CD14-positive monocyte (primary cell): Measurements from ENCODE around the gene CROT. TPM values are rescaled to one million over a fixed set of nuclear protein-coding genes. Genes with fewer than 3 reads are reported as not detected.

Source experiments
- DNase-seq, 3 donors: peaks; one replicate each; pipeline ENCODE4 v3.0.0-alpha.2; 2011 to 2022
- H2AFZ ChIP-seq: 2 replicates; pipeline ENCODE4 v1.6.0; 2012; ENCODE audit warnings: mild to moderate bottlenecking, low read depth, low read length, inconsistent platforms; ENCODE audit not compliant: insufficient read depth, poor library complexity, severe bottlenecking
- H3K27ac ChIP-seq, 2 donors: 1 replicate in 1 of 2; 2 replicates in 1 of 2; pipeline ENCODE4 v1.5.1; 2012 to 2013; ENCODE audit warnings: low read length in 2 of 2, control low read depth in 1 of 2, inconsistent platforms in 1 of 2, low read depth in 1 of 2, mild to moderate bottlenecking in 1 of 2
- H3K27me3 ChIP-seq, 2 donors: one replicate each; pipeline versions ENCODE4 v1.6.0 to v1.6.1; 2011 to 2013; ENCODE audit warnings: low read length in 2 of 2; ENCODE audit not compliant: control insufficient read depth in 2 of 2, insufficient read depth in 2 of 2
- H3K36me3 ChIP-seq, 2 donors: replicated peaks in 1 of 2; 1 replicate in 1 of 2; 2 replicates in 1 of 2; pipeline versions ENCODE4 v1.5.1 to v1.6.1; 2012 to 2013; ENCODE audit warnings: low read length in 2 of 2, control low read depth in 1 of 2, inconsistent platforms in 1 of 2, mild to moderate bottlenecking in 1 of 2; ENCODE audit not compliant: insufficient read depth in 2 of 2, control insufficient read depth in 1 of 2
- H3K4me1 ChIP-seq, 2 donors: 1 replicate in 1 of 2; 2 replicates in 1 of 2; pipeline versions ENCODE4 v1.5.1 to v1.6.1; 2012 to 2013; ENCODE audit warnings: low read length in 2 of 2, control low read depth in 1 of 2, inconsistent platforms in 1 of 2, mild to moderate bottlenecking in 1 of 2, moderate library complexity in 1 of 2; ENCODE audit not compliant: insufficient read depth in 2 of 2, control insufficient read depth in 1 of 2
- H3K4me2 ChIP-seq: replicated peaks from 2 replicates; pipeline ENCODE3; 2012; ENCODE audit warnings: low read length, moderate library complexity, mild to moderate bottlenecking; ENCODE audit not compliant: poor library complexity, severe bottlenecking; ENCODE audit errors: extremely low read depth
- H3K4me3 ChIP-seq, 3 experiments: fragments of 200-600 bp in 1 of 3; sonication (generic) in 1 of 3; replicated peaks in 1 of 3; 1 replicate in 2 of 3; 2 replicates in 1 of 3; pipeline ENCODE4 v1.5.1; 2011 to 2013; ENCODE audit warnings: low read length in 3 of 3, mild to moderate bottlenecking in 3 of 3, control low read depth in 2 of 3, low read depth in 2 of 3, inconsistent platforms in 1 of 3, moderate library complexity in 1 of 3
- H3K79me2 ChIP-seq: 2 replicates; pipeline ENCODE4 v1.6.0; 2012; ENCODE audit warnings: mild to moderate bottlenecking, control low read depth, inconsistent platforms, low read length, moderate library complexity; ENCODE audit not compliant: insufficient read depth
- H3K9ac ChIP-seq: 2 replicates; pipeline ENCODE4 v1.6.0; 2017; ENCODE audit warnings: low read length, mild to moderate bottlenecking; ENCODE audit not compliant: insufficient read depth, poor library complexity, severe bottlenecking
- H3K9me3 ChIP-seq, 2 donors: replicated peaks in 1 of 2; 1 replicate in 1 of 2; 2 replicates in 1 of 2; pipeline versions ENCODE4 v1.5.1 to v1.6.1; 2012 to 2013; ENCODE audit warnings: low read length in 2 of 2, control low read depth in 1 of 2; ENCODE audit not compliant: control insufficient read depth in 1 of 2, insufficient read depth in 1 of 2
- H4K20me1 ChIP-seq: 2 replicates; pipeline ENCODE4 v1.6.0; 2012; ENCODE audit warnings: mild to moderate bottlenecking, low read length, control low read depth, moderate library complexity; ENCODE audit not compliant: insufficient read depth
- H3K27ac Mint-ChIP-seq, 7 donors: one replicate each; pipeline ENCODE4 v1.8.0; 2020; ENCODE audit warnings: mild to moderate bottlenecking in 7 of 7, mixed read lengths in 7 of 7, moderate library complexity in 6 of 7, inconsistent platforms in 2 of 7
- H3K27me3 Mint-ChIP-seq, 3 donors: one replicate each; pipeline ENCODE4 v1.8.0; 2021 to 2022; ENCODE audit warnings: low read depth in 3 of 3, mild to moderate bottlenecking in 3 of 3, mixed read lengths in 3 of 3, moderate library complexity in 3 of 3, inconsistent platforms in 1 of 3
- H3K36me3 Mint-ChIP-seq, 2 donors: one replicate each; pipeline ENCODE4 v1.8.0; 2020; ENCODE audit warnings: mixed read lengths in 2 of 2, inconsistent platforms in 1 of 2, mild to moderate bottlenecking in 1 of 2
- H3K4me1 Mint-ChIP-seq: one replicate; pipeline ENCODE4 v1.8.0; 2020; ENCODE audit warnings: mild to moderate bottlenecking, mixed read lengths
- H3K4me3 Mint-ChIP-seq, 2 donors: one replicate each; pipeline ENCODE4 v1.8.0; 2020; ENCODE audit warnings: mild to moderate bottlenecking in 2 of 2, mixed read lengths in 2 of 2, moderate library complexity in 1 of 2
- H3K9me3 Mint-ChIP-seq, 7 donors: one replicate each; pipeline ENCODE4 v1.8.0; 2020 to 2022; ENCODE audit warnings: mixed read lengths in 7 of 7, mild to moderate bottlenecking in 6 of 7, moderate library complexity in 6 of 7, inconsistent platforms in 2 of 7
- CTCF ChIP-seq: fragments of 200-600 bp; IDR thresholded peaks from one replicate; pipeline ENCODE4 v1.8.0; 2022; ENCODE audit warnings: antibody characterized with exemption, mild to moderate bottlenecking
- WGBS: methylation state at CpG from one replicate; pipeline ENCODE4 v1.1.5; 2013; ENCODE audit warnings: missing lambda C conversion rate; ENCODE audit not compliant: insufficient coverage; 5-methylcytosine and 5-hydroxymethylcytosine counted together
- intact Hi-C, 2 donors: fragments of 100-400 bp; cut with micrococcal nuclease; formaldehyde crosslinking; loops; one replicate each; pipeline versions ENCODE4 v1.15.0 to v1.15.1; 2023
- polyA plus RNA-seq, 3 donors: library from polyadenylated mRNA; depleted of rRNA in 1 of 3; unstranded in 2 of 3; stranded (reverse) in 1 of 3; fragments of 300-500 nt in 2 of 3; fragments of >200 nt in 1 of 3; fragmentation: Illumina TruSeq in 2 of 3; gene quantifications; 1 replicate in 2 of 3; 2 replicates in 1 of 3; pipeline ENCODE4 v1.2.3, GENCODE V29; 2012 to 2021

The CROT gene
- polyA plus RNA-seq, 3 donors, result 1.1 to 2.2 (median 1.4) TPM

DNA sequence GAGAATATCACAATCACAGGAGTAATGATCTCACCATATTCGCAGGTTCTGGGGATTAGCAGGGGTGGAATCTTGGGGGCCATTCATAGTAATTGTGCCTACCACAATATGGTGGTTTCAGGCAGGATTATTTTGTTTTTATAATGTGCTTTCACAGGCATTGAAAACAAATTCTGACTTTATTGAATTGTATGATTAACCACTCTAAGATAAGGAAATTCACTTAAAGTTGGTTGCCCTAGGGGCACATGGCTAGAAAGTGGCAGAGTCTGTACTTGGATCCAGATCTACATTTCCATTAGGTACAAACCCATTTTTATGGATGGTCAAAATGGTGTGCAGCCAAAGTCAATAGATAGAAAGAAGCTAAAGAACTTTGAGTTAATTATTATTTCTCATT is 1.7 kb downstream of the CROT start:
- peaks cover 0 to 6% (median 0%) of the 10 kb centered on the region in 7 donors for H3K9me3 Mint-ChIP-seq
- peaks cover 7 to 26% of the 10 kb centered on the region in 2 donors for H3K36me3 ChIP-seq
- TF ChIP-seq CTCF, result no peak
- no peak overlapping the region for H3K4me2 ChIP-seq
- no peak overlapping the region for H3K4me3 Mint-ChIP-seq
- no peak overlapping the region for H3K9ac ChIP-seq
- intact Hi-C loops, result no loop called here
- no peak for DNase-seq
- H3K4me1 Mint-ChIP-seq, result peaks cover 19% of the 10 kb centered on the region
- H3K9me3 ChIP-seq, result no peaks in the 10 kb centered on the region
- no peak overlapping the region for H2AFZ ChIP-seq
- peaks cover 9% of the 10 kb centered on the region for H3K79me2 ChIP-seq
- H3K27me3 Mint-ChIP-seq, result peaks cover 0 to 3% (median 0%) of the 10 kb centered on the region in 3 donors
- no peak overlapping the region for H3K27ac Mint-ChIP-seq
- no peaks in the 10 kb centered on the region for H4K20me1 ChIP-seq
- no peak overlapping the region for H3K4me3 ChIP-seq
- H3K27ac ChIP-seq, result no peak overlapping the region
- peaks cover 9 to 17% of the 10 kb centered on the region in 2 donors for H3K36me3 Mint-ChIP-seq
- WGBS, result no CpG with 5 or more reads among the region's 1 CpG
- no peaks in the 10 kb centered on the region for H3K27me3 ChIP-seq
- H3K4me1 ChIP-seq, result peaks cover 14 to 21% of the 10 kb centered on the region in 2 donors

DNA sequence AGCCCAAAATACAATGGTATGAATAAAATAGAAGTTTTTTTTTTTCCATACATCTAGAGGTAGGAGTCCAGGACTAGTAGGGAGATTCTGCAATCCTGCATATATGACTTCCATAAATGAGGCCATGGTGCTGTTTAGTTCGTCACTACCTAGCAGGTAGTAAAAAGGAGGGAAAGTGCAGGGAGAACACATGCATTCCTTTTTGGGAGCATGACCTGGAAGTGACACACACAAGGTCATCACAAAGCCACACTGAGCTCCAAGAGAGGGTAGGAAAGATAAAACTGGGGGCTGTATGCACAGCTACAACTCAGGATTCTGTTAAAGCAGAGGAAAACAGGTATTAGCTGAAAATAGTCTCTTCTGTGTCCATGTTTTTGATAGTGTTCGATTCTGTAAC is 2.2 kb downstream of the CROT start:
- no peak for TF ChIP-seq CTCF
- DNase-seq, result no peak
- Histone ChIP-seq H3K36me3 (peaks cover 7 to 26% of the 10 kb centered on the region in 2 donors), H3K27ac (no peak overlapping the region), H3K4me1 (peaks cover 14 to 21% of the 10 kb centered on the region in 2 donors), H3K9me3 (no peaks in the 10 kb centered on the region), H3K27me3 (no peaks in the 10 kb centered on the region), H3K4me3 (no peak overlapping the region), H3K9ac (no peak overlapping the region), H4K20me1 (no peaks in the 10 kb centered on the region), H3K79me2 (peaks cover 9% of the 10 kb centered on the region), H2AFZ (no peak overlapping the region), H3K4me2 (no peak overlapping the region)
- no peak overlapping the region for H3K4me3 Mint-ChIP-seq
- H3K27ac Mint-ChIP-seq, result no peak overlapping the region
- H3K36me3 Mint-ChIP-seq, result peaks cover 9 to 17% of the 10 kb centered on the region in 2 donors
- intact Hi-C loops, result no loop called here
- peaks cover 0 to 3% (median 0%) of the 10 kb centered on the region in 3 donors for H3K27me3 Mint-ChIP-seq
- peaks cover 0 to 6% (median 2%) of the 10 kb centered on the region in 7 donors for H3K9me3 Mint-ChIP-seq
- peaks cover 17% of the 10 kb centered on the region for H3K4me1 Mint-ChIP-seq
- WGBS, result 90% methylated on average over 1 of the region's 2 CpGs
